K562 (cell line): ENCODE measurements around the gene DOCK6. TPM values are rescaled to one million over a fixed set of nuclear protein-coding genes. Genes with fewer than 3 reads are reported as not detected.

Experiments used
- NONO ChIP-seq, 2 experiments: fragments of 200-400 bp in 1 of 2; fragments of 450-650 bp in 1 of 2; formaldehyde crosslinking in 1 of 2; IDR thresholded peaks; 2 replicates each; pipeline ENCODE4 v1.6.1; 2017; ENCODE audit warnings: low read depth in 2 of 2, mild to moderate bottlenecking in 2 of 2, moderate library complexity in 2 of 2, low read length in 1 of 2
- PHF20 ChIP-seq: fragments of 450-650 bp; IDR thresholded peaks from 2 replicates; pipeline ENCODE4 v1.6.1; 2018; ENCODE audit not compliant: partially characterized antibody
- PTBP1 ChIP-seq: fragments of 200-400 bp; formaldehyde crosslinking; IDR thresholded peaks from 2 replicates; pipeline ENCODE4 v1.6.1; 2017; ENCODE audit warnings: low read depth, low read length
- SREBF1 ChIP-seq: fragments of 150-350 bp; IDR thresholded peaks from 2 replicates; pipeline ENCODE4 v1.6.1; 2014; ENCODE audit warnings: antibody characterized with exemption, low read depth, low read length, borderline replicate concordance
- TEAD4 ChIP-seq, 2 experiments: sonication (generic) in 1 of 2; formaldehyde crosslinking in 1 of 2; IDR thresholded peaks; 2 replicates each; pipeline versions ENCODE4 v1.6.1 to v1.8.0; 2012 to 2022; ENCODE audit warnings: borderline replicate concordance in 1 of 2, inconsistent platforms in 1 of 2, low read length in 1 of 2, mild to moderate bottlenecking in 1 of 2, missing genetic modification reagents in 1 of 2
- XRCC3 ChIP-seq: fragments of 450-650 bp; IDR thresholded peaks from 2 replicates; pipeline ENCODE4 v1.6.1; 2017; ENCODE audit warnings: mild to moderate bottlenecking, moderate library complexity
- ZNF133 ChIP-seq: fragments of 250-450 bp; sonication (Bioruptor Pico); IDR thresholded peaks from 2 replicates; pipeline ENCODE4 v1.4.0; 2020; ENCODE audit warnings: mild to moderate bottlenecking
- ZNF143 ChIP-seq: sonication (generic); formaldehyde crosslinking; IDR thresholded peaks from 2 replicates; pipeline ENCODE4 v1.9.0; 2022; ENCODE audit warnings: mild to moderate bottlenecking, missing genetic modification reagents
- ZNF239 ChIP-seq: fragments of 250-450 bp; sonication (Bioruptor Pico); IDR thresholded peaks from 2 replicates; pipeline ENCODE4 v1.4.0; 2020; ENCODE audit warnings: mild to moderate bottlenecking
- ZNF717 ChIP-seq: fragments of 250-450 bp; sonication (Bioruptor Pico); IDR thresholded peaks from 2 replicates; pipeline ENCODE4 v1.5.0; 2021
- polyA plus RNA-seq, 8 experiments: library from polyadenylated mRNA; depleted of rRNA in 4 of 8; stranded (reverse) in 5 of 8; unstranded in 3 of 8; fragments of >200 nt; fragmentation: Nextera tagmentation in 2 of 8; fragmentation: Illumina TruSeq in 1 of 8; extraction: Ambion mirVana in 2 of 8; extraction: Trizol in 1 of 8; gene quantifications; 2 replicates each; pipeline versions ENCODE4 v1.2.1 to v1.2.3, GENCODE V29; 2011 to 2014; ENCODE audit warnings: inconsistent platforms in 1 of 8, missing spikeins in 1 of 8
- total RNA-seq, 7 experiments: library from RNA; depleted of rRNA in 6 of 7; stranded (reverse); fragments of >200 nt in 6 of 7; fragmentation: Illumina TruSeq in 2 of 7; extraction: Trizol in 2 of 7; gene quantifications; 2 replicates each; pipeline versions ENCODE4 v1.2.1 to v1.2.3, GENCODE V29; 2011 to 2021; ENCODE audit warnings: low replicate concordance in 1 of 7
- TF ChIP-seq, protein P1 (sequence below), 2 experiments: fragments of 450-650 bp; IDR thresholded peaks; 2 replicates each; pipeline ENCODE4 v1.6.1; 2016; ENCODE audit warnings: mild to moderate bottlenecking in 2 of 2, borderline replicate concordance in 1 of 2, low read depth in 1 of 2, moderate library complexity in 1 of 2
- TF ChIP-seq, protein P2 (sequence below), 2 experiments: IDR thresholded peaks; 2 replicates each; pipeline ENCODE4 v1.6.1; 2012; ENCODE audit warnings: improper control_type of control experiment in 2 of 2, low read depth in 2 of 2, low read length in 2 of 2, borderline replicate concordance in 1 of 2
- TF ChIP-seq, protein P3 (sequence below): fragments of 450-650 bp; IDR thresholded peaks from 2 replicates; pipeline ENCODE4 v1.6.1; 2016; ENCODE audit warnings: borderline replicate concordance

DOCK6 gene
- total and polyA plus RNA-seq, 9 of the 15 experiments (the other 6 are each of a cell fraction or from before 2014, with no cell fraction given) = 0.35 to 19.3 (median 3.8) TPM

DNA sequence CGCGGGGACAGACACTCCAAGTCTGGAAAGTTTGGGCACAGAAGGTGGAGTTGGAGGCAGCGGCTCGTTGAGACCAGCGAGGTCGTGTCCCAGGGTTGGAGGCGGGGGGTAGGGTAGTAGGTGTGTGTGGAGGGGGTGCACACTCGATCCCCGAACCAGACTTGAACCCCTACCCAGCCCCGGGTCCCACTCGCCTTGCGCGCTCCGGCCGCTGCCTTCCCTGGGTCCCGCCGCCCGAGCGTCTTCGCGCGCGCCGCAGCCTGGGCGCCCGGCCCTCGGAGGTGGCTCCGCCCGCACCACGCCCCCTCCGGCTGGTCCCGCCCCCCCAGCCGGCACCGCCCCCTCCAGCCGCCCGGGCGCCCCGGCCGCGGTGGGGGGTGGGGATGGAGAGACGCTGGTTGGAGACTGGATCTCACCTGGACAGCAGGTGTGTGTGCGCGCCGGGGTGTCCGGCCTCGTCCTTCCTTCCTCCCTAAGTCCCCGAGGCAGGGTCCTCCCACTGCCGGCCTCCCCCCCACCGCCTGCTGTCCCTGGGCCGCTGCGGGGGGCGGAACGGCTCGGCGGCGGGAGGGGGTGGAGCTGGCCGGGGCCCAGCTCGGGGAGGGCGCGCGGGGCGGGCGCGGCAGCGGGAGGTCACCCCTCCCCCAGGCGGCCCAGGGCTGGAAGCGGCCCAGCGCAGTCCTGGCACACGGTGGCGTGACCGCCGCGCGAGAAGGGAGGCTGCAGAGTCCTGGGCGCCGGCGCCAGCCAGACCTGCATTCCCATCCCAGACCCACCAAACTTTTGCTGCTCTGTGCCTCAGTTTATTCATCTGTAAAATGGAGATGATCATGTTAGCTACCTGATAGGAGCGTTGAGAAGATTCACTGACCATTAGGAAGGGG, 64.8 kb downstream of the DOCK6 start, which contains the start of gene KANK2 (continued):
- TF ChIP-seq, protein P1, sequence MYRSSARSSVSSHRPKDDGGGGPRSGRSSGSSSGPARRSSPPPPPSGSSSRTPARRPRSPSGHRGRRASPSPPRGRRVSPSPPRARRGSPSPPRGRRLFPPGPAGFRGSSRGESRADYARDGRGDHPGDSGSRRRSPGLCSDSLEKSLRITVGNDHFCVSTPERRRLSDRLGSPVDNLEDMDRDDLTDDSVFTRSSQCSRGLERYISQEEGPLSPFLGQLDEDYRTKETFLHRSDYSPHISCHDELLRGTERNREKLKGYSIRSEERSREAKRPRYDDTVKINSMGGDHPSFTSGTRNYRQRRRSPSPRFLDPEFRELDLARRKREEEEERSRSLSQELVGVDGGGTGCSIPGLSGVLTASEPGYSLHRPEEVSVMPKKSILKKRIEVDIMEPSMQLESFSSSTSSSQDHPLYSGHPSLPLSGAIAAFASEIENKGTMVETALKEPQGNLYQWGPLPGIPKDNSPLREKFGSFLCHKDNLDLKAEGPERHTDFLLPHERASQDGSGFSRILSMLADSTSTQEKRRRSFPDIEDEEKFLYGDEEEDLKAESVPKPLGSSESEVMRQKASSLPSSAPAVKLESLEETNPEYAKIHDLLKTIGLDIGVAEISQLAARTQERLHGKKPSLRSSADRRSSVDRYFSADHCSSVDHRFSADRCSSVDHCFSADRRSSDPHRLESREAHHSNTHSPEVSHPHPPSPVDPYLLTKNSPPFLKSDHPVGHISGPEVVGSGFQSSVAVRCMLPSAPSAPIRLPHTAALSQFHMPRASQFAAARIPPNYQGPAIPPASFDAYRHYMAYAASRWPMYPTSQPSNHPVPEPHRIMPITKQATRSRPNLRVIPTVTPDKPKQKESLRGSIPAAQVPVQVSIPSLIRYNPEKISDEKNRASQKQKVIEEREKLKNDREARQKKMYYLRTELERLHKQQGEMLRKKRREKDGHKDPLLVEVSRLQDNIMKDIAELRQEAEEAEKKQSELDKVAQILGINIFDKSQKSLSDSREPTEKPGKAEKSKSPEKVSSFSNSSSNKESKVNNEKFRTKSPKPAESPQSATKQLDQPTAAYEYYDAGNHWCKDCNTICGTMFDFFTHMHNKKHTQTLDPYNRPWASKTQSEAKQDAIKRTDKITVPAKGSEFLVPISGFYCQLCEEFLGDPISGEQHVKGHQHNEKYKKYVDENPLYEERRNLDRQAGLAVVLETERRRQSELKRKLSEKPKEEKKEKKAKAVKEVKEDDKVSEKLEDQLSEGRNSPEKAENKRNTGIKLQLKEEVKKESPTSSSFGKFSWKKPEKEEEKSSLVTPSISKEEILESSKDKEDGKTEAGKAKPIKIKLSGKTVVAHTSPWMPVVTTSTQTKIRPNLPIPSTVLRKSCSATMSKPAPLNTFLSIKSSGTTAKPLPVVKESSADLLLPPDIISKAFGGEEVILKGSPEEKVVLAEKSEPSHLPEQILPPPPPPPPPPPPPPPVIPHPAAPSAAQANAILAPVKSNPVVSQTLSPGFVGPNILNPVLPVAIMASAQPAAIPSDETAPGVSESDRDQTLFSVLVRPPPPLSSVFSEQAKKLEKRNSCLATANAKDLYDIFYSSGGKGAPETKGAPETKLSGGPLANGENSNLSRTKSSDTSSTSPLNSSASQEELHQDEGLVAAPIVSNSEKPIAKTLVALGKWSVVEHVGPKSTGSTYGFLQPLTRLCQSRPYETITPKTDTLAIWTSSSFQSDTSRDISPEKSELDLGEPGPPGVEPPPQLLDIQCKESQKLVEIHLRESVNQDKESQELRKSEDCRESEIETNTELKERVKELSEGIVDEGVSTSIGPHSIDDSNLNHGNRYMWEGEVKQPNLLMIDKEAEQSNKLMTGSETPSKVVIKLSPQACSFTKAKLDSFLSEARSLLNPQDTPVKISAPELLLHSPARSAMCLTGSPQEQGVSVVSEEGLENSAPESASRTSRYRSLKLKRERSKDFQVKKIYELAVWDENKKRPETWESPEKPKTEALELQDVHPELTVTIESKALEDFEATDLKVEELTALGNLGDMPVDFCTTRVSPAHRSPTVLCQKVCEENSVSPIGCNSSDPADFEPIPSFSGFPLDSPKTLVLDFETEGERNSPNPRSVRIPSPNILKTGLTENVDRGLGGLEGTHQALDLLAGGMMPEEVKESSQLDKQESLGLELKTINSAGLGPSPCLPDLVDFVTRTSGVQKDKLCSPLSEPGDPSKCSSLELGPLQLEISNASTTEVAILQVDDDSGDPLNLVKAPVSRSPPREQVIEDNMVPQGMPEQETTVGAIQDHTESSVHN (IDR thresholded peaks at IDR 0.05; ENCODE audit: borderline replicate concordance in 1 of 2, low read depth in 1 of 2) = no peak
- TF ChIP-seq XRCC3 (no peak), PHF20 (peak; percentile 72), ZNF239 (CRISPR knock-in tag) (no peak), NONO (IDR thresholded peaks at IDR 0.05; ENCODE audit: low read depth in 2 of 2, low read length in 1 of 2) (peak in 1 of 2 experiments; percentile 33; a peak in 1 of 4 replicates), TEAD4 (IDR thresholded peaks at IDR 0.05; ENCODE audit: low read length) (no peak; the same call in 1 of the 2 replicates), TEAD4 (CRISPR knock-in tag; IDR thresholded peaks at IDR 0.05; ENCODE audit: borderline replicate concordance) (no peak), PTBP1 (0 out of 2 replicates have a peak, but pooled peaks have one; percentile 64), SREBF1 (peak; percentile 77; the same call in 1 of the 2 replicates), ZNF133 (CRISPR knock-in tag) (no peak), ZNF717 (CRISPR knock-in tag) (no peak), ZNF143 (CRISPR knock-in tag) (no peak)
- TF ChIP-seq, protein P2, sequence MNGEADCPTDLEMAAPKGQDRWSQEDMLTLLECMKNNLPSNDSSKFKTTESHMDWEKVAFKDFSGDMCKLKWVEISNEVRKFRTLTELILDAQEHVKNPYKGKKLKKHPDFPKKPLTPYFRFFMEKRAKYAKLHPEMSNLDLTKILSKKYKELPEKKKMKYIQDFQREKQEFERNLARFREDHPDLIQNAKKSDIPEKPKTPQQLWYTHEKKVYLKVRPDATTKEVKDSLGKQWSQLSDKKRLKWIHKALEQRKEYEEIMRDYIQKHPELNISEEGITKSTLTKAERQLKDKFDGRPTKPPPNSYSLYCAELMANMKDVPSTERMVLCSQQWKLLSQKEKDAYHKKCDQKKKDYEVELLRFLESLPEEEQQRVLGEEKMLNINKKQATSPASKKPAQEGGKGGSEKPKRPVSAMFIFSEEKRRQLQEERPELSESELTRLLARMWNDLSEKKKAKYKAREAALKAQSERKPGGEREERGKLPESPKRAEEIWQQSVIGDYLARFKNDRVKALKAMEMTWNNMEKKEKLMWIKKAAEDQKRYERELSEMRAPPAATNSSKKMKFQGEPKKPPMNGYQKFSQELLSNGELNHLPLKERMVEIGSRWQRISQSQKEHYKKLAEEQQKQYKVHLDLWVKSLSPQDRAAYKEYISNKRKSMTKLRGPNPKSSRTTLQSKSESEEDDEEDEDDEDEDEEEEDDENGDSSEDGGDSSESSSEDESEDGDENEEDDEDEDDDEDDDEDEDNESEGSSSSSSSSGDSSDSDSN (IDR thresholded peaks at IDR 0.05; ENCODE audit: borderline replicate concordance in 1 of 2, low read depth in 2 of 2, low read length in 2 of 2) = 0 out of 4 replicates have a peak, but pooled peaks of 1 of the 2 experiments have one; percentile 9
- TF ChIP-seq, protein P3, sequence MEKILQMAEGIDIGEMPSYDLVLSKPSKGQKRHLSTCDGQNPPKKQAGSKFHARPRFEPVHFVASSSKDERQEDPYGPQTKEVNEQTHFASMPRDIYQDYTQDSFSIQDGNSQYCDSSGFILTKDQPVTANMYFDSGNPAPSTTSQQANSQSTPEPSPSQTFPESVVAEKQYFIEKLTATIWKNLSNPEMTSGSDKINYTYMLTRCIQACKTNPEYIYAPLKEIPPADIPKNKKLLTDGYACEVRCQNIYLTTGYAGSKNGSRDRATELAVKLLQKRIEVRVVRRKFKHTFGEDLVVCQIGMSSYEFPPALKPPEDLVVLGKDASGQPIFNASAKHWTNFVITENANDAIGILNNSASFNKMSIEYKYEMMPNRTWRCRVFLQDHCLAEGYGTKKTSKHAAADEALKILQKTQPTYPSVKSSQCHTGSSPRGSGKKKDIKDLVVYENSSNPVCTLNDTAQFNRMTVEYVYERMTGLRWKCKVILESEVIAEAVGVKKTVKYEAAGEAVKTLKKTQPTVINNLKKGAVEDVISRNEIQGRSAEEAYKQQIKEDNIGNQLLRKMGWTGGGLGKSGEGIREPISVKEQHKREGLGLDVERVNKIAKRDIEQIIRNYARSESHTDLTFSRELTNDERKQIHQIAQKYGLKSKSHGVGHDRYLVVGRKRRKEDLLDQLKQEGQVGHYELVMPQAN = peak; percentile 28; the same call in 1 of the 2 replicates
